LNCAP (cell line): ENCODE data around the gene GPR21.

Experiments used
- CTCF ChIP-seq: fragments of 450-650 bp; IDR thresholded peaks from 2 replicates; pipeline ENCODE4 v1.5.1; 2017; ENCODE audit warnings: mild to moderate bottlenecking

GPR21 gene

GRCh38 chr9:123058834-123059233 lies 25.4 kb downstream of the GPR21 start:
- TF ChIP-seq CTCF = no peak

- TF ChIP-seq CTCF = no peak
Observed at GRCh38 chr9:123059472-123060220, 26.2 kb downstream of the GPR21 start.

DNA sequence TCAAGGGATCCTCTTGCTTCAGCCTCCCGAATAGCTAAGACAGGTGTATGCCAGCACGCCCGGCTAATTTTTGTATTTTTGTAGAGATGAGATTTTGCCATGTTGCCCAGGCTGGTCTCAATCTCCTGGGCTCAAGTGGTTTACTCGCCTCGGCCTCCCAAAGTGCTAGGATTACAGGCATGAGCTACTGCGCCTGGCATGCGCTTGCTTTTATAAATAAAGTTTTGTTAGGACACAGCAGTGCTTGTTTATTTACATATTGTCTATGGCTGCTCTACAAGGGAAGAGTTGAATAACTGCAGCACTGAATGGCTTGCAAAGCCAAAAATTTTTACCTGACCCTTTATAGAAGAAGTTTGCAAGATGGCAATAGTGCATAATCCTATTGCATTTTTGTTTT lies 27.7 kb downstream of the GPR21 start:
- no peak for TF ChIP-seq CTCF

- no peak for TF ChIP-seq CTCF
Observed at GRCh38 chr9:123062351-123063176, 29.1 kb downstream of the GPR21 start.

- TF ChIP-seq CTCF = no peak
Observed at GRCh38 chr9:123063177-123063598, 29.7 kb downstream of the GPR21 start.

- TF ChIP-seq CTCF = no peak
Observed at GRCh38 chr9:123063896-123064295, 30.4 kb downstream of the GPR21 start.

DNA sequence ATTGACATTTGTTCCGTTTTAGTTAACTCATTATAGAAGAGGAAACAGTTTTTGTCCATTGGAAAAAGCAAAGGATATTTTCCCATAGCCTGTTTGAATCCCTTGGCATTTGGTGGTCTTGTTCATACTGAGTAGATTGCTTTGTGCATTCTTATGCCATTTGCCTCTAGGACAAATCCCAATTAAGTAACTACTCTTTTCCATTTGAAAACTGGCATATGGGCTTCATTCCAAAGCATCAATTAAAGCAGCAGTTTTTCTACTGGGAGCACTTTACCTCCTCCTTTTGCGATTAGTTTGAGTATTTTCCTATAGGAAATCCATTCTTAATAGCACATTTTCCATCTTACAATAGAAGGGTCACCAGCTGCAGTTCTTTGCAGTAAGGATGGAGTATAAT lies 31.2 kb downstream of the GPR21 start:
- TF ChIP-seq CTCF = no peak
